B cell (primary cell): ENCODE results near the gene PRR16.

ENCODE experiments used
- CTCF ChIP-seq: fragments of 200-600 bp; IDR thresholded peaks from one replicate; pipeline ENCODE4 v1.8.0; 2022; ENCODE audit warnings: antibody characterized with exemption, mild to moderate bottlenecking
- EZH2 ChIP-seq: IDR thresholded peaks from 2 replicates; pipeline ENCODE4 v1.6.1; 2012; ENCODE audit warnings: borderline replicate concordance, low read depth, mild to moderate bottlenecking, moderate library complexity, low read length; ENCODE audit not compliant: insufficient read depth, poor library complexity, severe bottlenecking

- TF ChIP-seq CTCF, result no peak
- no peak for TF ChIP-seq EZH2
These were observed 80.9 kb downstream of the PRR16 start for GRCh38 chr5:120545007-120545406.
